WI38 (cell line): ENCODE measurements around the gene RAB36.

Experiments
- H3K4me3 ChIP-seq: 2 replicates; pipeline ENCODE4 v1.5.1; 2011; ENCODE audit warnings: low read depth, mild to moderate bottlenecking, control low read depth, low read length
- TF ChIP-seq, protein P1 (sequence below): IDR thresholded peaks from 2 replicates; pipeline ENCODE4 v1.5.1; 2012; ENCODE audit warnings: low read depth, mild to moderate bottlenecking, control low read depth, low read length

Gene RAB36

GRCh38 chr22:23182309-23183060 lies 37.2 kb downstream of the RAB36 start:
- TF ChIP-seq, protein P1, sequence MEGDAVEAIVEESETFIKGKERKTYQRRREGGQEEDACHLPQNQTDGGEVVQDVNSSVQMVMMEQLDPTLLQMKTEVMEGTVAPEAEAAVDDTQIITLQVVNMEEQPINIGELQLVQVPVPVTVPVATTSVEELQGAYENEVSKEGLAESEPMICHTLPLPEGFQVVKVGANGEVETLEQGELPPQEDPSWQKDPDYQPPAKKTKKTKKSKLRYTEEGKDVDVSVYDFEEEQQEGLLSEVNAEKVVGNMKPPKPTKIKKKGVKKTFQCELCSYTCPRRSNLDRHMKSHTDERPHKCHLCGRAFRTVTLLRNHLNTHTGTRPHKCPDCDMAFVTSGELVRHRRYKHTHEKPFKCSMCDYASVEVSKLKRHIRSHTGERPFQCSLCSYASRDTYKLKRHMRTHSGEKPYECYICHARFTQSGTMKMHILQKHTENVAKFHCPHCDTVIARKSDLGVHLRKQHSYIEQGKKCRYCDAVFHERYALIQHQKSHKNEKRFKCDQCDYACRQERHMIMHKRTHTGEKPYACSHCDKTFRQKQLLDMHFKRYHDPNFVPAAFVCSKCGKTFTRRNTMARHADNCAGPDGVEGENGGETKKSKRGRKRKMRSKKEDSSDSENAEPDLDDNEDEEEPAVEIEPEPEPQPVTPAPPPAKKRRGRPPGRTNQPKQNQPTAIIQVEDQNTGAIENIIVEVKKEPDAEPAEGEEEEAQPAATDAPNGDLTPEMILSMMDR, result no peak
- H3K4me3 ChIP-seq, result peak overlapping the region; percentile 71

DNA sequence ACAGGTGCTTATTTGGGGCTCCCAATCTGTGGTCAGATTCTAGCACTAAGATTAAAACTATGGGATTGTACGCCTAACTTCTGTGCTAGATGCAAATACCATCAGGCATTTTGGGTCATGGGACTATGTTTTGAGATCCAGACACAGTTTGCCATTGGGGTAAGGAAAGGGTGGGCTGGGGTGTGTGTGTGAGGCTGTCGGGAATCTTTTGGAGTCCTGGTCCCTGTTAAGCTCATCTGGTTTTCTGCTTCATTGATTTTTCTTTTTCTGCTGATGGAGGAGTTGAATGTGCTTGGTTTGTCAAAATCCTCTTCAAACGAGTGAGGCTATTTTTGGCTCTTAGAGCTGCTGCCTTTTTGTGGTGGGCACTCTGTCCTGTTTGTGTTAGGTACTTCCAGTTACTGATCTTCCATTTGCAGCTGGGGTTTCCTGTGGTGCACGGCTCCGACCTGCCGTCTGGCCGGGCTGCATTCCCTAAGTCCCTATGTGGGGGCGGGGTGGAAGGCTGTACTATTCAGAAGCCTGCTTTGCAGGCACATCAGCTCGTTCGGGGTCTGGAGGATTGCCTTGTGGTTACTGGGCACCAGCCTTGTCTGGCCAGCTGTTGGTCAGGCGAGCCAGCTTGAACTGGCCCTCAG lies 37.9 kb downstream of the RAB36 start:
- H3K4me3 ChIP-seq, result peak overlapping the region; percentile 71
- TF ChIP-seq, protein P1, result no peak

- no peak overlapping the region for H3K4me3 ChIP-seq
- TF ChIP-seq, protein P1, result no peak
Measured at GRCh38 chr22:23184100-23184763, 39.0 kb downstream of the RAB36 start.

DNA sequence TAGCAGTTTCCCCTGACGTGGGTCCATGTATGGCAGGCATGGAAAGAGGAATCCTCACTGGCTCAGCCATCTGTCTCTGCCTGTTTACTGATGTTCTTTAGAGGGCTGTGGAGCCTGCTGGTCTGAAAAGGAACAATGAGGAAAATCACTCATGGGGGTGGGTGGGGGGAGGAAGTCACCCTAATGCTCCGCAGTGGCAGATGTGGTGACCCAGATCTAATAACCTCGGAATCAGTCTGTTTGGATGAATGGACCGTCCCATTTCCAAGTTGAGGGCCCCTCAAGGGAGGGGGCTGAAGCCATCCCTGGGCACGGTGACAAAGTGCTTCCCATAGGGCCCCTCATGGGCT lies 39.5 kb downstream of the RAB36 start:
- H3K4me3 ChIP-seq, result no peak overlapping the region
- TF ChIP-seq, protein P1, result no peak

DNA sequence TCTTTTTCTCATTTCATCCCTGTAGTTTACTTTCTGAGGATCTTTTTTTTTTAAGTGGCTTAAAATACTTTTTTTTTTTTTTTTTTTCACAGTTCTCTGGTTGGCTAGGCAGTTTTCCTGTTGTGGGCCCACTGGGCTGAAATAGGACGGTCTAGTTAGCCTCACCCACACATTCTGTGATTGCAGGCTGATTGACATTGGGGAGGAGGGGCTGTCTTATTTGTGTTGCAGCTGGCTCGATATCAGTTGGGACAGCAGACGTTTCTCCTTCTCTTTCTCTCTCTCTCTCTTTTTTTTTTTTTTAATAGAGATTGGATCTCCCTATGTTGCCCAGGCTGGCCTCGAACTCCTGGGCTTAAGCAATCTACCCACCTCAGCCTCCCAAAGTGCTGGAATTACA lies 41.9 kb downstream of the RAB36 start:
- TF ChIP-seq, protein P1, result no peak
- H3K4me3 ChIP-seq, result no peak overlapping the region

- TF ChIP-seq, protein P1, result no peak
- H3K4me3 ChIP-seq, result no peak overlapping the region
Measured at GRCh38 chr22:23187871-23188700, 42.8 kb downstream of the RAB36 start.
